Measurements from ENCODE around the gene RAB3GAP2. TPM values are rescaled to one million over a fixed set of nuclear protein-coding genes. Genes with fewer than 3 reads are reported as not detected.

Gene RAB3GAP2
- total RNA-seq, 1 donor, result 51.8 TPM

GRCh38 chr1:220153147-220153546, 119.1 kb downstream of the RAB3GAP2 start:
- H3K4me3 ChIP-seq (ENCODE audit: low read depth, low read length), result no peak overlapping the region
- DNase-seq (ENCODE audit: low read depth), result no peak
- no peak for TF ChIP-seq CTCF (IDR thresholded peaks at IDR 0.05; ENCODE audit: insufficient read depth, low read depth, low read length)

- TF ChIP-seq CTCF (IDR thresholded peaks at IDR 0.05; ENCODE audit: insufficient read depth, low read depth, low read length), result no peak
- H3K4me3 ChIP-seq (ENCODE audit: low read depth, low read length), result no peak overlapping the region
- DNase-seq (ENCODE audit: low read depth), result no peak
These were observed 120.8 kb downstream of the RAB3GAP2 start for GRCh38 chr1:220151454-220151853.

- no peak overlapping the region for H3K4me3 ChIP-seq (ENCODE audit: low read depth, low read length)
- DNase-seq (ENCODE audit: low read depth), result no peak
- TF ChIP-seq CTCF (IDR thresholded peaks at IDR 0.05; ENCODE audit: insufficient read depth, low read depth, low read length), result no peak
These were observed 122.5 kb downstream of the RAB3GAP2 start for GRCh38 chr1:220149742-220150141.

GRCh38 chr1:220144051-220144450, 128.2 kb downstream of the RAB3GAP2 start:
- H3K4me3 ChIP-seq (ENCODE audit: low read depth, low read length), result no peak overlapping the region
- no peak for TF ChIP-seq CTCF (IDR thresholded peaks at IDR 0.05; ENCODE audit: insufficient read depth, low read depth, low read length)
- DNase-seq (ENCODE audit: low read depth), result no peak

- DNase-seq (ENCODE audit: low read depth), result no peak
- TF ChIP-seq CTCF (IDR thresholded peaks at IDR 0.05; ENCODE audit: insufficient read depth, low read depth, low read length), result no peak
- H3K4me3 ChIP-seq (ENCODE audit: low read depth, low read length), result no peak overlapping the region
These were observed 132.3 kb downstream of the RAB3GAP2 start for GRCh38 chr1:220139966-220140365.

- no peak for TF ChIP-seq CTCF (IDR thresholded peaks at IDR 0.05; ENCODE audit: insufficient read depth, low read depth, low read length)
- no peak overlapping the region for H3K4me3 ChIP-seq (ENCODE audit: low read depth, low read length)
- DNase-seq (ENCODE audit: low read depth), result no peak
These were observed 135.1 kb downstream of the RAB3GAP2 start for GRCh38 chr1:220137019-220137786.

- no peak overlapping the region for H3K4me3 ChIP-seq (ENCODE audit: low read depth, low read length)
- no peak for DNase-seq (ENCODE audit: low read depth)
- TF ChIP-seq CTCF (IDR thresholded peaks at IDR 0.05; ENCODE audit: insufficient read depth, low read depth, low read length), result no peak
These were observed 136.5 kb downstream of the RAB3GAP2 start for GRCh38 chr1:220135755-220136154.
